Measurements from ENCODE around the gene UBASH3B. TPM values are rescaled to one million over a fixed set of nuclear protein-coding genes. Genes with fewer than 3 reads are reported as not detected.
A peak's percentile ranks its signal among the peaks of the same experiment; 100 is the strongest.

UBASH3B gene
- total RNA-seq, 1 donor from 2014 or later: 6.6 TPM

GRCh38 chr11:122769126-122769780 is 113.7 kb downstream of the UBASH3B start:
- H3K27ac Mint-ChIP-seq: no peak overlapping the region
- H3K36me3 Mint-ChIP-seq: no peaks in the 10 kb centered on the region
- no peak for TF ChIP-seq CTCF (IDR thresholded peaks at IDR 0.05; ENCODE audit: unreplicated experiment)
- DNase-seq (ENCODE audit: low spot score in 2 of 2, unreplicated experiment in 2 of 2): no peak
- no peak overlapping the region for H3K4me3 Mint-ChIP-seq
- H3K4me1 Mint-ChIP-seq: peaks cover 31% of the 10 kb centered on the region
- no peaks in the 10 kb centered on the region for H3K9me3 Mint-ChIP-seq
- no peaks in the 10 kb centered on the region for H3K27me3 Mint-ChIP-seq (ENCODE audit: low read depth)

- Mint-ChIP-seq H3K36me3 (no peaks in the 10 kb centered on the region), H3K9me3 (no peaks in the 10 kb centered on the region), H3K4me3 (no peak overlapping the region), H3K27ac (no peak overlapping the region), H3K27me3 (ENCODE audit: low read depth) (no peaks in the 10 kb centered on the region), H3K4me1 (peaks cover 48% of the 10 kb centered on the region)
- DNase-seq (ENCODE audit: low spot score in 2 of 2, unreplicated experiment in 2 of 2): no peak
- no peak for TF ChIP-seq CTCF (IDR thresholded peaks at IDR 0.05; ENCODE audit: unreplicated experiment)
Observed at GRCh38 chr11:122772945-122773344, 117.4 kb downstream of the UBASH3B start.

GRCh38 chr11:122773781-122774266 is 118.3 kb downstream of the UBASH3B start:
- peaks cover 52% of the 10 kb centered on the region for H3K4me1 Mint-ChIP-seq
- DNase-seq (ENCODE audit: low spot score in 2 of 2, unreplicated experiment in 2 of 2): no peak
- H3K4me3 Mint-ChIP-seq: no peak overlapping the region
- no peaks in the 10 kb centered on the region for H3K27me3 Mint-ChIP-seq (ENCODE audit: low read depth)
- no peaks in the 10 kb centered on the region for H3K36me3 Mint-ChIP-seq
- H3K9me3 Mint-ChIP-seq: no peaks in the 10 kb centered on the region
- no peak for TF ChIP-seq CTCF (IDR thresholded peaks at IDR 0.05; ENCODE audit: unreplicated experiment)
- H3K27ac Mint-ChIP-seq: peak overlapping the region; percentile 32

- no peak for DNase-seq (ENCODE audit: low spot score in 2 of 2, unreplicated experiment in 2 of 2)
- Mint-ChIP-seq H3K4me3 (no peak overlapping the region), H3K27ac (no peak overlapping the region), H3K36me3 (no peaks in the 10 kb centered on the region), H3K4me1 (peaks cover 69% of the 10 kb centered on the region), H3K9me3 (no peaks in the 10 kb centered on the region), H3K27me3 (ENCODE audit: low read depth) (peaks cover 3% of the 10 kb centered on the region)
- TF ChIP-seq CTCF (IDR thresholded peaks at IDR 0.05; ENCODE audit: unreplicated experiment): no peak
Observed at GRCh38 chr11:122775675-122776271, 120.3 kb downstream of the UBASH3B start.

GRCh38 chr11:122776546-122776945 is 121.0 kb downstream of the UBASH3B start:
- H3K9me3 Mint-ChIP-seq: no peaks in the 10 kb centered on the region
- H3K36me3 Mint-ChIP-seq: no peaks in the 10 kb centered on the region
- no peak for TF ChIP-seq CTCF (IDR thresholded peaks at IDR 0.05; ENCODE audit: unreplicated experiment)

More at GRCh38 chr11:122776546-122776945, 121.0 kb downstream of the UBASH3B start:
- H3K27ac Mint-ChIP-seq: no peak overlapping the region
- H3K4me1 Mint-ChIP-seq: peaks cover 73% of the 10 kb centered on the region
- H3K4me3 Mint-ChIP-seq: no peak overlapping the region
- DNase-seq (ENCODE audit: low spot score in 2 of 2, unreplicated experiment in 2 of 2): no peak
- H3K27me3 Mint-ChIP-seq (ENCODE audit: low read depth): peaks cover 3% of the 10 kb centered on the region
